Upper lobe of right lung (tissue), 1 donor: ENCODE measurements around the gene ACOXL. TPM values are rescaled to one million over a fixed set of nuclear protein-coding genes. Genes with fewer than 3 reads are reported as not detected.

ENCODE experiments used
- ATAC-seq: fragments of 200-7000 bp; cut with Tn5 transposase; one replicate; pipeline ENCODE4 v1.9.1; 2020; ENCODE audit warnings: mild to moderate bottlenecking, moderate library complexity
- DNase-seq: peaks from one replicate; pipeline ENCODE4 v3.0.0-alpha.2; 2020
- H3K27ac ChIP-seq: fragments of 200-600 bp; one replicate; pipeline ENCODE4 v1.8.0; 2022
- H3K27me3 ChIP-seq: fragments of 200-600 bp; one replicate; pipeline ENCODE4 v1.8.0; 2022; ENCODE audit warnings: mild to moderate bottlenecking
- H3K36me3 ChIP-seq: fragments of 200-600 bp; one replicate; pipeline ENCODE4 v1.8.0; 2022
- H3K4me1 ChIP-seq: fragments of 200-600 bp; one replicate; pipeline ENCODE4 v1.8.0; 2022
- H3K4me3 ChIP-seq: fragments of 200-600 bp; one replicate; pipeline ENCODE4 v1.8.0; 2022; ENCODE audit warnings: mild to moderate bottlenecking
- H3K9me3 ChIP-seq: fragments of 200-600 bp; one replicate; pipeline ENCODE4 v1.8.0; 2022
- intact Hi-C: fragments of 100-400 bp; cut with DNase I; formaldehyde crosslinking; loops from one replicate; pipeline ENCODE4 v1.11.0; 2022
- total RNA-seq: library from RNA; stranded (reverse); fragmentation: NEBNext Ultra II Directional; extraction: Animal tissue kit (Norgen Biotek cat#: 25700); gene quantifications from one replicate; pipeline ENCODE4 v1.2.1, GENCODE V29; 2021
- TF ChIP-seq, protein P1 (sequence below): fragments of 200-600 bp; IDR thresholded peaks from one replicate; pipeline ENCODE4 v1.8.0; 2022; ENCODE audit warnings: antibody characterized with exemption
- donor health status: DM: no; HTN: yes; CAD: no; lungs with severe emphysema.

Gene ACOXL
- total RNA-seq, 1 donor from 2014 or later = 47.5 TPM

DNA sequence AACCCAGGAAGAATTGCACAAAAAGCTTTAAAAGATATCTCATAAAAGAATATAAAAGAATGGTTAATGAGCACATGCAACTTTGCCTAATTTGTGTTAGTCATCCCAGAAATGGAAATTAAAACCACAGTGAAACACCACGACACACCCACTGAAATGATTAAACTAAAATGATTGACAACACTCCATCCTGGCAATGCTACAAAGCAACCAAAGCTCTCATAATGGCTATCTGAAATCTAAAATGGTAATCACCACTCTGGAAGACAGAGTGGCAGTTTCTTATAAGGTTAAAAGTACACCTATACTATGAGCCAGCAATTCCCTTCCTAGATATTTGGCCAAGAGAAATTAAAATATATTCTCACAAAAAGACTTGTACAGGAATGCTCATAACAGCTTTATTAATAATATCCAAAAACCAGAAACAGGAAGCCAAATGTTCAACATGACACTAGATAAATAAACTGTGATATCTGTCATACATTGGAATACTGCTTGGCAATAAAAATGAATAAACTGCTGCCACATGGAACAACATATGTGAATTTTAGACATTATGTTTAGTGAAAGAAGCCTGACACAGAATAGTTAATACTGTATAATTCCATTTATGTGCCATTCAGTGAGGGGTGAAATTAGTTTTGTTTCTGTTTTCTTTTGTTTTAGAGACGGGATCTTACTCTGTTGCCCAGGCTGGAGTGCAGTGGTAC lies 283.1 kb downstream of the ACOXL start:
- H3K27ac ChIP-seq = no peak overlapping the region
- TF ChIP-seq, protein P1, sequence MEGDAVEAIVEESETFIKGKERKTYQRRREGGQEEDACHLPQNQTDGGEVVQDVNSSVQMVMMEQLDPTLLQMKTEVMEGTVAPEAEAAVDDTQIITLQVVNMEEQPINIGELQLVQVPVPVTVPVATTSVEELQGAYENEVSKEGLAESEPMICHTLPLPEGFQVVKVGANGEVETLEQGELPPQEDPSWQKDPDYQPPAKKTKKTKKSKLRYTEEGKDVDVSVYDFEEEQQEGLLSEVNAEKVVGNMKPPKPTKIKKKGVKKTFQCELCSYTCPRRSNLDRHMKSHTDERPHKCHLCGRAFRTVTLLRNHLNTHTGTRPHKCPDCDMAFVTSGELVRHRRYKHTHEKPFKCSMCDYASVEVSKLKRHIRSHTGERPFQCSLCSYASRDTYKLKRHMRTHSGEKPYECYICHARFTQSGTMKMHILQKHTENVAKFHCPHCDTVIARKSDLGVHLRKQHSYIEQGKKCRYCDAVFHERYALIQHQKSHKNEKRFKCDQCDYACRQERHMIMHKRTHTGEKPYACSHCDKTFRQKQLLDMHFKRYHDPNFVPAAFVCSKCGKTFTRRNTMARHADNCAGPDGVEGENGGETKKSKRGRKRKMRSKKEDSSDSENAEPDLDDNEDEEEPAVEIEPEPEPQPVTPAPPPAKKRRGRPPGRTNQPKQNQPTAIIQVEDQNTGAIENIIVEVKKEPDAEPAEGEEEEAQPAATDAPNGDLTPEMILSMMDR = no peak
- H3K36me3 ChIP-seq = no peaks in the 10 kb centered on the region
- no peak for DNase-seq
- H3K9me3 ChIP-seq = no peaks in the 10 kb centered on the region
- H3K4me3 ChIP-seq = no peak overlapping the region
- no peaks in the 10 kb centered on the region for H3K27me3 ChIP-seq
- no peak for ATAC-seq
- intact Hi-C loops = no loop called here
- no peaks in the 10 kb centered on the region for H3K4me1 ChIP-seq

DNA sequence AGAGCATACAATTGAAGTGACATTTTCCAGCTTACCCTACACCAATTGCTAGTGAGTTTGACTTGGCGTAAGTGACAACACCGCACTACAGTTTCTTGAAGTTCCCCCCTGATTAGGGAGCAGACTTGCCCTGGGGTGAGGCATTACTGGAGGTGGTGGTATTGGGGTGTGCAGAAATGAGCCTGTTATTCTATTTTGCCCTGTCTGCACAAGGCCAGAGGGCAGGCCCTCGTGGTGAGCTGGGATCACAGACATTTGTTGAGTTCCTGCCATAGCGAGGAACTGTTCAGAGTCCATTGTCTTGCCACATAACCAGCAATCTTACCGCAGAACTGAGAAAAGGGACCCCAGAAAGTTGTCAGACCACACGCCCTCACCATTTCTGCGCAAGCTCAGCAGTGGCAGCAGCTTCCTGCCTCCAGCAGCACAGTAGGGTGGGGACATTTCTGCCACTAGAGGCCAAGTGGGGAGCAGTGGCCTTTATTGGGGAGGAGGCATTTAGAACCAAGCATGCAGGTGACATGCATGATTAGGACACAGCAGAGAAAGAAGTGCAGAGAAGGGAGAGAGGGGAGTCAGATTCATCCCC lies 284.8 kb downstream of the ACOXL start:
- Histone ChIP-seq H3K36me3 (no peaks in the 10 kb centered on the region), H3K4me3 (no peak overlapping the region), H3K9me3 (no peaks in the 10 kb centered on the region), H3K27me3 (no peaks in the 10 kb centered on the region), H3K4me1 (no peaks in the 10 kb centered on the region), H3K27ac (no peak overlapping the region)
- no peak for DNase-seq
- peak; percentile 37 for ATAC-seq
- TF ChIP-seq, protein P1 = no peak
- intact Hi-C loops = no loop called here

DNA sequence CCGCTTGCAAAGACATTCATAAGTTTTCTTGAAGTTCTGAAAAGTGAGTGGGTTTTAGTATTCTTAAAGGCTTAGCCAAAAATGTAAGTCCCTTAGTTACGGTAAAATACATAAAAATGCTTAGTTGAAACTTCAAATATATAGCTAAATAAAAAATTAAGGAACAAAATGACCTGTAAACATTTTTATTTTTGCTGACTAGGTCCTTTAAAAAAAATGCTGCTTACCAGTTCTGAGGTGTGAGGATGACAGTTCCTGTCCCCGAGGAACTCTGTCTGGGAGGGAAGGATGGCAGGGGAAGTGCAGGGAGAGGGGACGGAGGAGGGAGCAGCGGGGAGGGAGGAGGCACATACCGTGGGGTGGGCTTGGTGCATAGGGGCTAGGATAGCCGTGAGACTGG lies 285.5 kb downstream of the ACOXL start:
- Histone ChIP-seq H3K4me3 (no peak overlapping the region), H3K27ac (no peak overlapping the region), H3K36me3 (no peaks in the 10 kb centered on the region), H3K27me3 (no peaks in the 10 kb centered on the region), H3K4me1 (no peaks in the 10 kb centered on the region), H3K9me3 (no peaks in the 10 kb centered on the region)
- TF ChIP-seq, protein P1 = no peak
- intact Hi-C loops = no loop called here
- ATAC-seq (no peak), DNase-seq (no peak)

GRCh38 chr2:111019381-111019780 lies 287.0 kb downstream of the ACOXL start:
- H3K36me3 ChIP-seq = no peaks in the 10 kb centered on the region
- no peaks in the 10 kb centered on the region for H3K9me3 ChIP-seq
- TF ChIP-seq, protein P1 = no peak
- DNase-seq (no peak), ATAC-seq (no peak)
- H3K27me3 ChIP-seq = no peaks in the 10 kb centered on the region
- H3K4me3 ChIP-seq = no peak overlapping the region
- no peaks in the 10 kb centered on the region for H3K4me1 ChIP-seq
- no peak overlapping the region for H3K27ac ChIP-seq
- intact Hi-C loops = no loop called here

GRCh38 chr2:111022633-111023032 lies 290.3 kb downstream of the ACOXL start:
- Histone ChIP-seq H3K36me3 (no peaks in the 10 kb centered on the region), H3K27ac (no peak overlapping the region), H3K27me3 (no peaks in the 10 kb centered on the region), H3K9me3 (no peaks in the 10 kb centered on the region), H3K4me3 (no peak overlapping the region), H3K4me1 (no peaks in the 10 kb centered on the region)
- ATAC-seq (peak; percentile 51), DNase-seq (no peak)
- intact Hi-C loops = no loop called here
- TF ChIP-seq, protein P1 = no peak
